ENCODE results near the gene HAUS8. TPM values are rescaled to one million over a fixed set of nuclear protein-coding genes. Genes with fewer than 3 reads are reported as not detected.

HAUS8 gene
- total RNA-seq, 2 experiments from 2014 or later = 32.6 to 41.7 TPM

DNA sequence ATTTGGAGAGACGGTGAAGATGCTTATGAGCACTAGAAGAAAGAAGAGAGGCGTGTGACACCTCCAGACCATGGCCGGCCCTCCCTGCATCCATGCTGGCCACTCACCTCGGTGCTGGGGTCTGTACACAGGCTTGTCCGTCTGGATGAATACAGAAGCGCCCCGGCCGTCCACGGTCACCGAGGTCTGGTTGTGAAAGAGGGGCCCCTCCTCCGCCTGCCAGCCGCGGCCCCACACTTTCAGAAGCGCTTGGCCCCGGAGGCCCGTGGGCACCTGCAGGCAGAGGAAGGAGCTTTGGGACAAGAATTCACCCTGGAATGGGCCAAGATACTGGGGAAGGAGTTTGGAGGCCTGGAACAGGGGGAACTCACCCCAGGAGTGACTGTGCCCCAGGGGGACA lies 63.8 kb downstream of the HAUS8 start:
- no peak overlapping the region for H3K4me3 Mint-ChIP-seq
- no peaks in the 10 kb centered on the region for H3K36me3 Mint-ChIP-seq (ENCODE audit: low read depth)
- peaks cover 2% of the 10 kb centered on the region for H3K4me1 Mint-ChIP-seq
- no peak for DNase-seq
- H3K9me3 Mint-ChIP-seq (ENCODE audit: low read depth) = peaks cover 2% of the 10 kb centered on the region
- no peak overlapping the region for H3K27ac Mint-ChIP-seq
- intact Hi-C loops (cut with DNase I, micrococcal nuclease) = no loop called here
- ATAC-seq = no peak
- peaks cover 8% of the 10 kb centered on the region for H3K27me3 Mint-ChIP-seq
- ChIA-PET CTCF (no interaction called here), POLR2A (no interaction called here)

DNA sequence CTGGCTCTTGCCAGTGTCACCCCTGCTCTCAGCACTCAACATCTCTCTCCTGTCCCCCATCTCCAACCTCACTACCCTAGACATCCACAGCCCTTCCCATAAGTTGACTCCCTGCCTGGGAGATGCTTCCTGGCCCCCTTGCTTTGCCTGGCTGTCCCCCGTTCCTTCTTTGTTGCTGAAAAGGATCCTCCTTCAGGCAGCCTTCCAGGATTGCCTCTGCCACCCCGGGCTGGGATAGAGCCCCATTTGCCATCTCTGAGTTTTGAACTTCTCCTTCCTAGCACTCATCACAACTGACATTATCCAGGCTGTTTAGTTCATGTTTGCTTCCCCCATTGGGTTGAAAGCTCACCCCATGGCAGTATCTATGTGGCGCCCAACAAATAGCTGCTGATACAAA lies 68.7 kb downstream of the HAUS8 start:
- POLR2A ChIA-PET = no interaction called here
- DNase-seq (no peak), ATAC-seq (no peak)
- H3K27me3 Mint-ChIP-seq = peaks cover 11% of the 10 kb centered on the region
- H3K4me1 Mint-ChIP-seq = no peaks in the 10 kb centered on the region
- CTCF ChIA-PET = interaction anchor here (0.8 kb wide), 1 partner anchor 420 kb away, joined by 3 read pairs; no protein-coding TSS in a partner anchor
- H3K36me3 Mint-ChIP-seq (ENCODE audit: low read depth) = no peaks in the 10 kb centered on the region
- no peak overlapping the region for H3K4me3 Mint-ChIP-seq
- intact Hi-C loops (cut with DNase I, micrococcal nuclease) = no loop called here
- H3K9me3 Mint-ChIP-seq (ENCODE audit: low read depth) = no peaks in the 10 kb centered on the region
- no peak overlapping the region for H3K27ac Mint-ChIP-seq

DNA sequence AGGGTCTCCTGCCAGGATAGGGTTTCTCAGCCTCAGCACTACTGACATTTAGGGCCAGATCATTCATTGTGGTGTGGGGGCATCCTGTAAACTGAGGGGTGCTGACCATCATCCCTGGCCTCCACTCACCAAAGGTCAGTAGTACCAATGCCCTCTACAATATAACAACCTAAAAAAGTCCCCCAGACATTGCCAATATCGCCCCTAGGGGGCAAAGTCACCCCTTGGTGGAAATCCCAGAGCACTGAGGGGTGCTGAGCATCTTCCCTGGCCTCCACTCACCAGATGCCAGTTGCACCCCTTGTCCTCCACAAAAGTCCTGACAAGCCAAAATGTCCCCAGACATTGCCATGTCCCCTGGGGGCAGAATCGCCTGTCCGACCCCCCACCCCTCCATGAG lies 70.3 kb downstream of the HAUS8 start:
- Mint-ChIP-seq H3K27me3 (peaks cover 11% of the 10 kb centered on the region), H3K4me3 (no peak overlapping the region), H3K36me3 (ENCODE audit: low read depth) (no peaks in the 10 kb centered on the region), H3K9me3 (ENCODE audit: low read depth) (no peaks in the 10 kb centered on the region), H3K27ac (no peak overlapping the region), H3K4me1 (no peaks in the 10 kb centered on the region)
- ATAC-seq = no peak
- POLR2A ChIA-PET = no interaction called here
- intact Hi-C loops (cut with DNase I, micrococcal nuclease) = no loop called here
- no peak for DNase-seq
- CTCF ChIA-PET = no interaction called here

DNA sequence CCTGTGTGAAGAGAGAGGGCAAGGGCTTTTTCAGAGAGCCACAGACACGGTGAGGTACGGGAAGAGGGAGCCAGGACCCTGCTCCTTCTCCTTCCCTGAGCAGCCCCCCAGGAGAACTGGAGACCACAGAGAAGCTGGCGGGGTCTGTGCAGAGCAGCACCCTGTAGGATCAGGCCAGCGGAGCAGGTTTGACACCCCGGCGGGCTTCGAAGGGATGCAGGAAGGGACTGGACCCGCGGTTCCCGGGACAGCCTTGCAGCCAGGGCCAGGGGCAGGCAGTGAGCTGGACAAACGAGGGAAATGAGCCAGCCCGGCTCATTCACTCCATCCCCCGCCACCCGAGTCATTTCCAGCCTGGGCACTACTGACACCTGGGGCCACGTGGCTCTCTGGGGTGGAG lies 70.9 kb downstream of the HAUS8 start:
- CTCF ChIA-PET = interaction anchor here (0.5 kb wide), 1 partner anchor 24 kb away, joined by 3 read pairs; no protein-coding TSS in a partner anchor

DNA sequence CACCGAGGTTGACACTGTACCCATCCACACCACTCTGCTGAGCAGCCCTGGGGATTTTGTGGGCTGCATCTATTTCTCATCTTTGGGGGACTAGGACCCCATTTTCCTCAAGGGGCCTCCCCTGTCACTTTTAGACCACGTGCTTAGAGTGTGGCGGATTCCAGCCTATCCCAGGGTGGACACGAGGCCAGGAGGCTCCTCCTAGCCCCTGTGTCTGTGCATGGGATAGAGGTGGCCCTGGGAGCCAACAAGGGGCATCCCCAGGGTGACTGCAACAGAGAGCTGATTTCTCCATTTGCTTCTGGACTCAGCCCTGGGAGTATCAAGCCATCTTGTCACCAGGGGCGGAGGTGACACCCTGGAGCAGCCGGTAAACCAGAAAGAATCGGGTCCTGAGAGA lies 72.8 kb downstream of the HAUS8 start:
- H3K4me1 Mint-ChIP-seq = no peaks in the 10 kb centered on the region
- ATAC-seq (no peak), DNase-seq (no peak)
- no peak overlapping the region for H3K4me3 Mint-ChIP-seq
- ChIA-PET CTCF (interaction anchor here (0.7 kb wide), 1 partner anchor 343 kb away, joined by 3 read pairs; no protein-coding TSS in a partner anchor), POLR2A (no interaction called here)
- intact Hi-C loops (cut with DNase I, micrococcal nuclease) = no loop called here
- H3K36me3 Mint-ChIP-seq (ENCODE audit: low read depth) = no peaks in the 10 kb centered on the region
- H3K9me3 Mint-ChIP-seq (ENCODE audit: low read depth) = peaks cover 6% of the 10 kb centered on the region
- H3K27me3 Mint-ChIP-seq = peaks cover 9% of the 10 kb centered on the region
- no peak overlapping the region for H3K27ac Mint-ChIP-seq

More for the DNA sequence above, 70.9 kb downstream of the HAUS8 start:
- Mint-ChIP-seq H3K27ac (no peak overlapping the region), H3K36me3 (ENCODE audit: low read depth) (no peaks in the 10 kb centered on the region), H3K27me3 (peaks cover 9% of the 10 kb centered on the region), H3K9me3 (ENCODE audit: low read depth) (no peaks in the 10 kb centered on the region), H3K4me1 (no peaks in the 10 kb centered on the region), H3K4me3 (no peak overlapping the region)
- POLR2A ChIA-PET = no interaction called here
- intact Hi-C loops (cut with DNase I, micrococcal nuclease) = no loop called here
- DNase-seq = no peak
- ATAC-seq = no peak

DNA sequence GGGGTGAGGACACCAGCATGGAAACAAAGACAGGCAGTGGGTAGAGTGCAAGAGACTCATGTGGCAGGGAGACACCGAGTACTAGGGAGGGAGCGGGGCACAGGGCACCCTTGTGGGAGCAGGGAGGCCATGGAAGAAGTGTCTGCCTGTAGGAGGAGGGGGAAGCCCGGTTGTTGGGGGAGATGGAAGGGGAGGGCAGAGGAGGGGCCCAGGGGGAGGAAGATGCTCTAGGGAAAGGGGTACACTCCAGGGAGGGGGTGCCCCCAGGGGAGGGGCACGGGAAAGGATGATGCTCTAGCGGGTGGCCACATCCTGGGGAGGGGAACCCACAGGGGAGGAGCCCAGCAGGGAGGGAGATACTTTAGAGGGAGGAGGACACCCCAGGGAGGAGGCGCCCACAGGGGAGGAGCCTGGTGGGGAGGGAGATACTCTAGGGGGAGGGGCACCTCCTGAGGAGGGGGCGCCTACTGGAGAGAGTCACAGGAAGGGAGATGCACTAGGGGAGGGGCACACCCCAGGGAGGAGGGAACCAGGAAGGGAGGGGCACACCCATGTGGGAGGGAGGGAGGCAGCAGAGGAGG lies 73.6 kb downstream of the HAUS8 start:
- intact Hi-C loops (cut with DNase I, micrococcal nuclease) = no loop called here
- ChIA-PET POLR2A (no interaction called here), CTCF (no interaction called here)
- peaks cover 6% of the 10 kb centered on the region for H3K9me3 Mint-ChIP-seq (ENCODE audit: low read depth)
- no peak overlapping the region for H3K27ac Mint-ChIP-seq
- no peak for DNase-seq
- peaks cover 8% of the 10 kb centered on the region for H3K27me3 Mint-ChIP-seq
- H3K36me3 Mint-ChIP-seq (ENCODE audit: low read depth) = no peaks in the 10 kb centered on the region
- H3K4me1 Mint-ChIP-seq = no peaks in the 10 kb centered on the region
- ATAC-seq = no peak
- no peak overlapping the region for H3K4me3 Mint-ChIP-seq

Other genes with a start within 250 kb of the HAUS8 start
- gene SIN3B, start 246.1 kb downstream of the HAUS8 start, total RNA-seq = 10 to 100 TPM; 27.6 to 28.5 TPM
- gene F2RL3, start 186.5 kb downstream of the HAUS8 start, total RNA-seq = not detected
- gene CPAMD8, start 48.6 kb downstream of the HAUS8 start, total RNA-seq = under 1 TPM; 0.11 to 0.41 TPM
- gene MYO9B, start 325 bp upstream of the HAUS8 start, total RNA-seq = 10 to 100 TPM; 90.3 to 98.5 TPM
- gene USE1, start 139.9 kb upstream of the HAUS8 start, total RNA-seq = 10 to 100 TPM; 22.6 to 24.5 TPM
- gene OCEL1, start 150.8 kb upstream of the HAUS8 start, total RNA-seq = 10 to 100 TPM; 10.9 to 11.7 TPM
- 1 to 10 TPM; 7.4 to 7.9 TPM for gene NR2F6, start 170.5 kb upstream of the HAUS8 start, total RNA-seq
- under 1 TPM in 1 of 2 experiments, not detected in 1; 0.11 TPM for gene USHBP1, start 189.3 kb upstream of the HAUS8 start, total RNA-seq
- gene BABAM1, start 192.0 kb upstream of the HAUS8 start, total RNA-seq = 100 to 1,000 TPM; 109 to 132 TPM
- 1 to 10 TPM; 2.9 to 3.1 TPM for gene ANKLE1, start 206.4 kb upstream of the HAUS8 start, total RNA-seq
- gene ABHD8, start 228.0 kb upstream of the HAUS8 start, total RNA-seq = 1 to 10 TPM; 6.1 to 8.0 TPM
- 10 to 100 TPM; 72.0 to 88.6 TPM for gene MRPL34, start 230.4 kb upstream of the HAUS8 start, total RNA-seq
- 10 to 100 TPM; 26.2 to 39.6 TPM for gene DDA1, start 234.1 kb upstream of the HAUS8 start, total RNA-seq